Nephron progenitor cell (in vitro differentiated cells): ENCODE results near the gene SYNPR.

ENCODE experiments used
- DNase-seq: peaks from one replicate; pipeline ENCODE4 v3.0.0; 2021
- H3K27ac Mint-ChIP-seq: 2 replicates; pipeline ENCODE4 v1.8.0; 2021; ENCODE audit warnings: mild to moderate bottlenecking, moderate library complexity, mixed read lengths
- H3K27me3 Mint-ChIP-seq: 2 replicates; pipeline ENCODE4 v1.8.0; 2021; ENCODE audit warnings: mild to moderate bottlenecking, low read depth, mixed read lengths; ENCODE audit not compliant: poor library complexity
- H3K36me3 Mint-ChIP-seq: 2 replicates; pipeline ENCODE4 v1.8.0; 2021; ENCODE audit warnings: low read depth, mixed read lengths
- H3K4me1 Mint-ChIP-seq: 2 replicates; pipeline ENCODE4 v1.8.0; 2021; ENCODE audit warnings: mixed read lengths
- H3K4me3 Mint-ChIP-seq: 2 replicates; pipeline ENCODE4 v1.8.0; 2021; ENCODE audit warnings: mild to moderate bottlenecking, moderate library complexity, mixed read lengths
- H3K9me3 Mint-ChIP-seq: 2 replicates; pipeline ENCODE4 v1.8.0; 2021; ENCODE audit warnings: mild to moderate bottlenecking, moderate library complexity, mixed read lengths
- CTCF ChIP-seq: fragments of 200-600 bp; sonication (generic); IDR thresholded peaks from 2 replicates; pipeline ENCODE4 v1.5.0; 2021; ENCODE audit warnings: antibody characterized with exemption

The SYNPR gene

GRCh38 chr3:63400246-63400860 lies 122.2 kb downstream of the SYNPR start:
- Mint-ChIP-seq H3K9me3 (no peaks in the 10 kb centered on the region), H3K27me3 (no peaks in the 10 kb centered on the region), H3K36me3 (no peaks in the 10 kb centered on the region), H3K4me3 (no peak overlapping the region), H3K27ac (no peak overlapping the region), H3K4me1 (no peaks in the 10 kb centered on the region)
- DNase-seq: no peak
- TF ChIP-seq CTCF: no peak

GRCh38 chr3:63405882-63406281 lies 127.8 kb downstream of the SYNPR start:
- peaks cover 3% of the 10 kb centered on the region for H3K27me3 Mint-ChIP-seq
- no peak for DNase-seq
- no peak for TF ChIP-seq CTCF
- H3K9me3 Mint-ChIP-seq: no peaks in the 10 kb centered on the region
- H3K4me3 Mint-ChIP-seq: no peak overlapping the region
- H3K4me1 Mint-ChIP-seq: no peaks in the 10 kb centered on the region
- H3K36me3 Mint-ChIP-seq: no peaks in the 10 kb centered on the region
- no peak overlapping the region for H3K27ac Mint-ChIP-seq

GRCh38 chr3:63413523-63413922 lies 135.4 kb downstream of the SYNPR start:
- no peak for DNase-seq
- Mint-ChIP-seq H3K4me3 (no peak overlapping the region), H3K27me3 (peaks cover 3% of the 10 kb centered on the region), H3K4me1 (no peaks in the 10 kb centered on the region), H3K27ac (no peak overlapping the region), H3K36me3 (no peaks in the 10 kb centered on the region), H3K9me3 (no peaks in the 10 kb centered on the region)
- TF ChIP-seq CTCF: no peak

DNA sequence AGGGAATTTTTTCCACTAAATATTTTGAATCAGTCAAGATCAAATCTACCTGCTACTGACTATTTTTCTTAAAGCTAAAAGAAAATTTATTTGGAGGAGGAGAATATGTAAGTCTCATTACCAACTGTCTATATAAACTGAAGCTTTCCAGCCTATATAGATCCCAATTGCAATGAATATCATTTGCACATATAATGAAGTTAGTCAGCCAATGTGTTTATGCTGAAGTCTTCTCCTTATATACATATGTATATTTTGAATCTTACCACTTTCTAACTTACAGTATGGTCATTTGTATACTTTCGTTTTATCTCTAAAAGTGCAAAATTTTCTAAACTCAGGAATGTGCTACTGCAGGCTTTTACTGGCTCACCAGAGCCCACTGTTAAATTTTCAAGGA lies 136.5 kb downstream of the SYNPR start:
- Mint-ChIP-seq H3K27me3 (peaks cover 3% of the 10 kb centered on the region), H3K36me3 (no peaks in the 10 kb centered on the region), H3K9me3 (no peaks in the 10 kb centered on the region), H3K4me1 (no peaks in the 10 kb centered on the region), H3K27ac (no peak overlapping the region), H3K4me3 (no peak overlapping the region)
- no peak for DNase-seq
- TF ChIP-seq CTCF: no peak

- no peak overlapping the region for H3K4me3 Mint-ChIP-seq
- no peak for DNase-seq
- no peaks in the 10 kb centered on the region for H3K36me3 Mint-ChIP-seq
- no peaks in the 10 kb centered on the region for H3K27me3 Mint-ChIP-seq
- no peak for TF ChIP-seq CTCF
- no peak overlapping the region for H3K27ac Mint-ChIP-seq
- H3K4me1 Mint-ChIP-seq: no peaks in the 10 kb centered on the region
- no peaks in the 10 kb centered on the region for H3K9me3 Mint-ChIP-seq
Observed at GRCh38 chr3:63429905-63430304, 151.8 kb downstream of the SYNPR start.

GRCh38 chr3:63430875-63431274 lies 152.8 kb downstream of the SYNPR start:
- no peak for TF ChIP-seq CTCF
- no peak overlapping the region for H3K4me3 Mint-ChIP-seq
- H3K9me3 Mint-ChIP-seq: no peaks in the 10 kb centered on the region
- H3K27ac Mint-ChIP-seq: no peak overlapping the region
- no peaks in the 10 kb centered on the region for H3K36me3 Mint-ChIP-seq
- H3K4me1 Mint-ChIP-seq: no peaks in the 10 kb centered on the region
- no peak for DNase-seq
- no peaks in the 10 kb centered on the region for H3K27me3 Mint-ChIP-seq
